Measurements from ENCODE around the gene CREB5.

DNA sequence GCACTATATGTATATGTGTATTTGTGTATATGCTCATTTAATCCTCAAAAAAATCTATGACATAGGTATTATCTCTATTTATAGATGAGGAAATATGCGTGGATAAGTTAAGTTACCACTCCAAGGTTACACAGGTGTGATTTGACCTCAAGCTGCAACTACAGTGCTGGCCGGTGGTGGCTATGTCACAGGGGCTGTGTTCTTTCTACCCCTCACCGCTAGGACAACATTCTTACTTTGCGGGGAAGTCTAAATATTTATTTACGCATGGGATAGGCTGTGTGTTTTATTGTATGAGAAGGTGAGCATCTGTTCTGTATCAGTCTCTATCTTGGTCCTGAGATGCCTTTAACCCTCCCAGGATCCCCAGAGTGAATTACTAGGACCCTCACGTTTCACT, 60.0 kb downstream of the CREB5 start:
- TF ChIP-seq POLR2AphosphoS5 (IDR thresholded peaks at IDR 0.05; ENCODE audit: low read depth, low read length) (no peak), POLR2A (IDR thresholded peaks at IDR 0.05; ENCODE audit: low read depth, low read length) (no peak)

Measured in GM12892 (cell line).